ENCODE measurements around the gene PRDM16.

The PRDM16 gene

GRCh38 chr1:3204725-3205124, 135.7 kb downstream of the PRDM16 start:
- H3K9me3 ChIP-seq (ENCODE audit: control insufficient read depth, insufficient read depth, low read depth, low read length), result no peaks in the 10 kb centered on the region
- H3K4me1 ChIP-seq (ENCODE audit: control insufficient read depth, insufficient read depth, low read length), result no peaks in the 10 kb centered on the region
- POLR2A ChIA-PET, result no interaction called here
- no peak overlapping the region for H3K4me3 ChIP-seq (ENCODE audit: low read depth, low read length)
- H3K36me3 ChIP-seq (ENCODE audit: control insufficient read depth in 2 of 2, insufficient read depth in 1 of 2, low read length in 2 of 2), result no peaks in the 10 kb centered on the region
- H3K27ac ChIP-seq (ENCODE audit: extremely low read depth, low read depth, low read length), result no peak overlapping the region
- CTCF ChIA-PET, result no interaction called here
- TF ChIP-seq ZBTB26 (tag by site-specific recombination; optimal IDR thresholded peaks at IDR 0.05) (no peak), REPIN1 (tag by site-specific recombination; IDR thresholded peaks at IDR 0.05; ENCODE audit: low read depth) (no peak), ZNF350 (tag by site-specific recombination; IDR thresholded peaks at IDR 0.05) (no peak), ZNF341 (tag by site-specific recombination; IDR thresholded peaks at IDR 0.05; ENCODE audit: low read depth) (no peak), ZNF654 (tag by site-specific recombination; IDR thresholded peaks at IDR 0.05; ENCODE audit: low read depth) (no peak), KLF10 (tag by site-specific recombination; IDR thresholded peaks at IDR 0.05) (no peak), SP7 (tag by site-specific recombination; IDR thresholded peaks at IDR 0.05) (no peak), PRDM1 (tag by site-specific recombination; IDR thresholded peaks at IDR 0.05) (no peak), HOXD13 (CRISPR knock-in tag; IDR thresholded peaks at IDR 0.05; ENCODE audit: borderline replicate concordance) (no peak), ZNF843 (tag by site-specific recombination; IDR thresholded peaks at IDR 0.05) (no peak), ZNF600 (tag by site-specific recombination; IDR thresholded peaks at IDR 0.05) (no peak), ZFHX2 (tag by site-specific recombination; conservative IDR thresholded peaks at IDR 0.05) (no peak), HOXA7 (CRISPR knock-in tag; IDR thresholded peaks at IDR 0.05; ENCODE audit: borderline replicate concordance) (no peak)
- TF ChIP-seq, protein P1, sequence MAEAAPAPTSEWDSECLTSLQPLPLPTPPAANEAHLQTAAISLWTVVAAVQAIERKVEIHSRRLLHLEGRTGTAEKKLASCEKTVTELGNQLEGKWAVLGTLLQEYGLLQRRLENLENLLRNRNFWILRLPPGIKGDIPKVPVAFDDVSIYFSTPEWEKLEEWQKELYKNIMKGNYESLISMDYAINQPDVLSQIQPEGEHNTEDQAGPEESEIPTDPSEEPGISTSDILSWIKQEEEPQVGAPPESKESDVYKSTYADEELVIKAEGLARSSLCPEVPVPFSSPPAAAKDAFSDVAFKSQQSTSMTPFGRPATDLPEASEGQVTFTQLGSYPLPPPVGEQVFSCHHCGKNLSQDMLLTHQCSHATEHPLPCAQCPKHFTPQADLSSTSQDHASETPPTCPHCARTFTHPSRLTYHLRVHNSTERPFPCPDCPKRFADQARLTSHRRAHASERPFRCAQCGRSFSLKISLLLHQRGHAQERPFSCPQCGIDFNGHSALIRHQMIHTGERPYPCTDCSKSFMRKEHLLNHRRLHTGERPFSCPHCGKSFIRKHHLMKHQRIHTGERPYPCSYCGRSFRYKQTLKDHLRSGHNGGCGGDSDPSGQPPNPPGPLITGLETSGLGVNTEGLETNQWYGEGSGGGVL (tag by site-specific recombination; IDR thresholded peaks at IDR 0.05), result no peak
- TF ChIP-seq, protein P2, sequence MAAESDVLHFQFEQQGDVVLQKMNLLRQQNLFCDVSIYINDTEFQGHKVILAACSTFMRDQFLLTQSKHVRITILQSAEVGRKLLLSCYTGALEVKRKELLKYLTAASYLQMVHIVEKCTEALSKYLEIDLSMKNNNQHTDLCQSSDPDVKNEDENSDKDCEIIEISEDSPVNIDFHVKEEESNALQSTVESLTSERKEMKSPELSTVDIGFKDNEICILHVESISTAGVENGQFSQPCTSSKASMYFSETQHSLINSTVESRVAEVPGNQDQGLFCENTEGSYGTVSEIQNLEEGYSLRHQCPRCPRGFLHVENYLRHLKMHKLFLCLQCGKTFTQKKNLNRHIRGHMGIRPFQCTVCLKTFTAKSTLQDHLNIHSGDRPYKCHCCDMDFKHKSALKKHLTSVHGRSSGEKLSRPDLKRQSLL (tag by site-specific recombination; IDR thresholded peaks at IDR 0.05), result no peak
- TF ChIP-seq, protein P3, sequence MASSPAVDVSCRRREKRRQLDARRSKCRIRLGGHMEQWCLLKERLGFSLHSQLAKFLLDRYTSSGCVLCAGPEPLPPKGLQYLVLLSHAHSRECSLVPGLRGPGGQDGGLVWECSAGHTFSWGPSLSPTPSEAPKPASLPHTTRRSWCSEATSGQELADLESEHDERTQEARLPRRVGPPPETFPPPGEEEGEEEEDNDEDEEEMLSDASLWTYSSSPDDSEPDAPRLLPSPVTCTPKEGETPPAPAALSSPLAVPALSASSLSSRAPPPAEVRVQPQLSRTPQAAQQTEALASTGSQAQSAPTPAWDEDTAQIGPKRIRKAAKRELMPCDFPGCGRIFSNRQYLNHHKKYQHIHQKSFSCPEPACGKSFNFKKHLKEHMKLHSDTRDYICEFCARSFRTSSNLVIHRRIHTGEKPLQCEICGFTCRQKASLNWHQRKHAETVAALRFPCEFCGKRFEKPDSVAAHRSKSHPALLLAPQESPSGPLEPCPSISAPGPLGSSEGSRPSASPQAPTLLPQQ (tag by site-specific recombination; IDR thresholded peaks at IDR 0.05), result no peak

DNA sequence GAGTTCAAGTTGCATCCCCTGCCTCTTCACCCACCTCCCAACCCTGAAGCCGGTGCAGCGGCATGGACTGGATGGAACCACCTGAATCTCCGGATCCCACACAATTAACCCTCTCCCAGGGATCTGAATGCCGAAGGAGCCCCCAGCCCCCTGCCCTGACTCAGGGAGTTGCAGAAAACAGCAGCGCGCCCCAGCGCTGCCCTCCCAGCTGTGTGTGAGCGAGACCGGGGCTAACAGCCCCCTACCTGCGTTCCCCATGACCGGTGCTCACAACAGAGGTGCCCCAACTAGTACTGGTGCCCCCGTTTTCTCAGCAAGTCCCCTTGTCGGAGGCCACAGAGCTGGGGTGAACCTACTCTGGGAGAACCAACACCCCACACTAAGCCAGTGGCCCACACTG, 136.8 kb downstream of the PRDM16 start:
- no peak overlapping the region for H3K27ac ChIP-seq (ENCODE audit: extremely low read depth, low read depth, low read length)
- H3K4me3 ChIP-seq (ENCODE audit: low read depth, low read length), result no peak overlapping the region
- POLR2A ChIA-PET, result no interaction called here
- CTCF ChIA-PET, result no interaction called here
- H3K36me3 ChIP-seq (ENCODE audit: control insufficient read depth in 2 of 2, insufficient read depth in 1 of 2, low read length in 2 of 2), result no peaks in the 10 kb centered on the region
- no peaks in the 10 kb centered on the region for H3K9me3 ChIP-seq (ENCODE audit: control insufficient read depth, insufficient read depth, low read depth, low read length)
- H3K4me1 ChIP-seq (ENCODE audit: control insufficient read depth, insufficient read depth, low read length), result no peaks in the 10 kb centered on the region
- TF ChIP-seq ZNF133 (tag by site-specific recombination; IDR thresholded peaks at IDR 0.05) (no peak), ZBTB7A (tag by site-specific recombination; IDR thresholded peaks at IDR 0.05; ENCODE audit: low read depth) (no peak), ZBTB49 (tag by site-specific recombination; IDR thresholded peaks at IDR 0.05; ENCODE audit: low read depth) (no peak), ZNF677 (tag by site-specific recombination; IDR thresholded peaks at IDR 0.05) (no peak), ZSCAN18 (tag by site-specific recombination; IDR thresholded peaks at IDR 0.05) (no peak), ZNF280C (tag by site-specific recombination; IDR thresholded peaks at IDR 0.05) (no peak), ZBTB21 (tag by site-specific recombination; IDR thresholded peaks at IDR 0.05) (no peak)
- TF ChIP-seq, protein P2 (tag by site-specific recombination; IDR thresholded peaks at IDR 0.05), result no peak
